DOHH2 (cell line): ENCODE data around the gene CFAP221.

Source experiments
- H3F3A ChIP-seq: fragments of 200-600 bp; sonication (generic), shearing (Covaris generic); 2 replicates; pipeline ENCODE4 v1.6.0; 2016; ENCODE audit warnings: antibody characterized with exemption, mild to moderate bottlenecking; ENCODE audit not compliant: control insufficient read depth, insufficient read depth
- H3K27ac ChIP-seq: fragments of 200-600 bp; sonication (generic); 2 replicates; pipeline ENCODE4 v1.5.1; 2014; ENCODE audit warnings: low read depth, mild to moderate bottlenecking, low read length, moderate library complexity
- H3K27me3 ChIP-seq: fragments of 200-600 bp; sonication (generic); 2 replicates; pipeline ENCODE4 v1.6.1; 2014; ENCODE audit warnings: mild to moderate bottlenecking, low read length, mixed read lengths; ENCODE audit not compliant: control insufficient read depth
- H3K36me3 ChIP-seq: fragments of 200-600 bp; sonication (generic); 2 replicates; pipeline ENCODE4 v1.6.1; 2014; ENCODE audit warnings: mild to moderate bottlenecking, low read length, moderate library complexity, mixed read lengths; ENCODE audit not compliant: control insufficient read depth
- H3K4me1 ChIP-seq: fragments of 200-600 bp; sonication (generic); 2 replicates; pipeline ENCODE4 v1.6.1; 2014; ENCODE audit warnings: mild to moderate bottlenecking, low read length, mixed read lengths; ENCODE audit not compliant: control insufficient read depth
- H3K4me2 ChIP-seq: fragments of 200-600 bp; sonication (generic); 2 replicates; pipeline ENCODE4 v1.6.0; 2014; ENCODE audit warnings: mild to moderate bottlenecking, low read length, moderate library complexity
- H3K4me3 ChIP-seq: fragments of 200-600 bp; sonication (generic); 2 replicates; pipeline ENCODE4 v1.5.1; 2014; ENCODE audit warnings: mild to moderate bottlenecking, low read length, mixed read lengths
- H3K79me2 ChIP-seq: fragments of 200-600 bp; sonication (generic); 2 replicates; pipeline ENCODE4 v1.6.1; 2014; ENCODE audit warnings: mild to moderate bottlenecking, low read length, mixed read lengths; ENCODE audit not compliant: control insufficient read depth
- H3K9me2 ChIP-seq: fragments of 200-600 bp; sonication (generic); replicated peaks from 2 replicates; pipeline ENCODE4 v1.6.1; 2014; ENCODE audit warnings: mild to moderate bottlenecking, low read length, mixed read lengths; ENCODE audit not compliant: control insufficient read depth
- H3K9me3 ChIP-seq: fragments of 200-600 bp; sonication (generic); 2 replicates; pipeline ENCODE4 v1.6.1; 2014; ENCODE audit warnings: antibody characterized with exemption, low read length, mixed read lengths; ENCODE audit not compliant: control insufficient read depth, insufficient read depth
- H4K20me1 ChIP-seq: fragments of 200-600 bp; sonication (generic); 2 replicates; pipeline ENCODE4 v1.6.0; 2014; ENCODE audit warnings: low read depth, mild to moderate bottlenecking, antibody characterized with exemption, low read length, moderate library complexity; ENCODE audit not compliant: control insufficient read depth, insufficient read depth
- EZH2phosphoT487 ChIP-seq: fragments of 200-600 bp; sonication (generic); IDR thresholded peaks from 2 replicates; pipeline ENCODE4 v1.6.1; 2017; ENCODE audit warnings: borderline replicate concordance, mild to moderate bottlenecking, antibody characterized with exemption, low read length, moderate library complexity, mixed read lengths
- TF ChIP-seq, protein P1 (sequence below): fragments of 200-600 bp; sonication (generic); IDR thresholded peaks from one replicate; pipeline ENCODE4 v1.5.1; 2014; ENCODE audit warnings: antibody characterized with exemption, mild to moderate bottlenecking, low read depth, low read length; ENCODE audit not compliant: poor library complexity, severe bottlenecking

CFAP221 gene

GRCh38 chr2:119629323-119629825 lies 85.1 kb downstream of the CFAP221 start:
- H3K9me3 ChIP-seq, result no peaks in the 10 kb centered on the region
- H4K20me1 ChIP-seq, result no peaks in the 10 kb centered on the region
- no peak overlapping the region for H3K27ac ChIP-seq
- no peaks in the 10 kb centered on the region for H3K4me1 ChIP-seq
- no peaks in the 10 kb centered on the region for H3F3A ChIP-seq
- no peaks in the 10 kb centered on the region for H3K36me3 ChIP-seq
- H3K79me2 ChIP-seq, result no peaks in the 10 kb centered on the region
- H3K4me2 ChIP-seq, result no peak overlapping the region
- H3K9me2 ChIP-seq, result no peaks in the 10 kb centered on the region
- no peak for TF ChIP-seq EZH2phosphoT487
- H3K4me3 ChIP-seq, result no peak overlapping the region
- H3K27me3 ChIP-seq, result peaks cover 10% of the 10 kb centered on the region

DNA sequence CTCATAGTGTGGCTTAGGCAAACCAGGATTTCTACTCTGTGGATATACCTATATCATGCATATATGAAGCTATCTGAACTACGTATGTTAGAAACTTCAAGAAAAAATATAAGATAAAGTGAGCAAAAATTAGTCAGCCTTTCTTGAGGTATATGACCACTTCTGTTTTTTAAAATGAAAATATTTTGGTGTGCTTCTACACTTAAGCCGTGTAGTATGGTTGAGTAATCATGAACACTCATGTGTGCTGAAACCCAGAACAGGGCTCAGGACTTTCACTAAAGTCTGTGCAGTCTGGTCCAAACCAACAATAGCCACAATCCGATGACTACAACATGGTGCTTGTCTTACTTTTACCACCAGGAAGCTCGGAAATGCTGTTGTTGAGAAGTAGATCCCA lies 85.9 kb downstream of the CFAP221 start:
- H3K27ac ChIP-seq, result no peak overlapping the region
- H3K27me3 ChIP-seq, result peaks cover 10% of the 10 kb centered on the region
- TF ChIP-seq EZH2phosphoT487, result no peak
- TF ChIP-seq, protein P1, sequence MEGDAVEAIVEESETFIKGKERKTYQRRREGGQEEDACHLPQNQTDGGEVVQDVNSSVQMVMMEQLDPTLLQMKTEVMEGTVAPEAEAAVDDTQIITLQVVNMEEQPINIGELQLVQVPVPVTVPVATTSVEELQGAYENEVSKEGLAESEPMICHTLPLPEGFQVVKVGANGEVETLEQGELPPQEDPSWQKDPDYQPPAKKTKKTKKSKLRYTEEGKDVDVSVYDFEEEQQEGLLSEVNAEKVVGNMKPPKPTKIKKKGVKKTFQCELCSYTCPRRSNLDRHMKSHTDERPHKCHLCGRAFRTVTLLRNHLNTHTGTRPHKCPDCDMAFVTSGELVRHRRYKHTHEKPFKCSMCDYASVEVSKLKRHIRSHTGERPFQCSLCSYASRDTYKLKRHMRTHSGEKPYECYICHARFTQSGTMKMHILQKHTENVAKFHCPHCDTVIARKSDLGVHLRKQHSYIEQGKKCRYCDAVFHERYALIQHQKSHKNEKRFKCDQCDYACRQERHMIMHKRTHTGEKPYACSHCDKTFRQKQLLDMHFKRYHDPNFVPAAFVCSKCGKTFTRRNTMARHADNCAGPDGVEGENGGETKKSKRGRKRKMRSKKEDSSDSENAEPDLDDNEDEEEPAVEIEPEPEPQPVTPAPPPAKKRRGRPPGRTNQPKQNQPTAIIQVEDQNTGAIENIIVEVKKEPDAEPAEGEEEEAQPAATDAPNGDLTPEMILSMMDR, result no peak
- H3K4me2 ChIP-seq, result no peak overlapping the region
- no peaks in the 10 kb centered on the region for H3F3A ChIP-seq
- no peaks in the 10 kb centered on the region for H3K79me2 ChIP-seq
- no peaks in the 10 kb centered on the region for H3K4me1 ChIP-seq
- no peaks in the 10 kb centered on the region for H3K9me3 ChIP-seq
- H3K9me2 ChIP-seq, result no peaks in the 10 kb centered on the region
- no peaks in the 10 kb centered on the region for H3K36me3 ChIP-seq
- no peaks in the 10 kb centered on the region for H4K20me1 ChIP-seq
- H3K4me3 ChIP-seq, result no peak overlapping the region

DNA sequence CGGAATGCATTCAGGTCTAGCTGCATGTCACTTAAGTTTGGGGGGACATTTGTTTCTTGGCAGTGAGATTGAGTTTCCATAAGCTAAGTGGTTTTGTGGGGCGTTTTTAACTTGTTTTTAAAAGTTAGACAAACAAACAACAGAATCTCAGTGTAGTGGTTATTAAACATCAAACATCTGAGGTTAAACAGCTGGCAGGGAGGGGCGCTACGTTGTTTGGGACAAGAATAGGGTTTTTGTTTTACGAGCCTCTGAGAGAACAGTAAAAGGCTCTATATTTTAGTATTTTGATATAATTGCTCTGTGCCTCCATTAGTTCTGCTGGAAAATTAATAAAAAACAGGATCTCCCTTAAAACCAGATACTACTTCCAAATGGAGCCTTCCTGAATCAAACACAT lies 93.1 kb downstream of the CFAP221 start:
- Histone ChIP-seq H3K36me3 (no peaks in the 10 kb centered on the region), H3K9me3 (no peaks in the 10 kb centered on the region), H3K27me3 (no peaks in the 10 kb centered on the region), H3K4me2 (no peak overlapping the region), H3K4me3 (no peak overlapping the region), H3K27ac (no peak overlapping the region), H3K4me1 (0 out of 2 replicates have a peak, but pooled peaks cover 3% of the 10 kb centered on the region), H3F3A (no peaks in the 10 kb centered on the region), H4K20me1 (no peaks in the 10 kb centered on the region), H3K79me2 (no peaks in the 10 kb centered on the region), H3K9me2 (no peaks in the 10 kb centered on the region)
- TF ChIP-seq EZH2phosphoT487, result no peak
- TF ChIP-seq, protein P1, result no peak

DNA sequence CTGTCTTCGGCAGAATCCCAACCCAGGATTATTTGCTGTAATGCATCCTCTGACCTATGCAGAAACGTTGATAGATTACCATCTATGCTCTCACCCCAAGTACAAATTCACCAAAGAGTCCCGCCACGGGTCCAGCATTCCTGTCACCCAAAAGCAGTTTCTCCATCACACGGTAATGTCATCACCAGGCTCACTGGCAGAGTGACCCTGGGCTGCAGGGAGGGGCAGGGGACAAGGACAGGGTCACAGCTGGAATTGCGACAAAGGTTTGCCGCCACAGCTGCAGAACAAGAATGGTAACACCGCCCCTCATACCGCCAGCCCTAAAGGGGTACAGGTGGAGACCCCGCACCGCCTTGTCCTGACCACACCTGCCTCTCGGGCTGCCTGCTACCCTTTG lies 94.0 kb downstream of the CFAP221 start:
- Histone ChIP-seq H3K79me2 (no peaks in the 10 kb centered on the region), H3K9me3 (no peaks in the 10 kb centered on the region), H3K27ac (no peak overlapping the region), H4K20me1 (no peaks in the 10 kb centered on the region), H3K4me3 (no peak overlapping the region), H3K27me3 (no peaks in the 10 kb centered on the region), H3F3A (no peaks in the 10 kb centered on the region), H3K9me2 (no peaks in the 10 kb centered on the region), H3K4me1 (0 out of 2 replicates have a peak, but pooled peaks cover 3% of the 10 kb centered on the region), H3K4me2 (no peak overlapping the region), H3K36me3 (no peaks in the 10 kb centered on the region)
- no peak for TF ChIP-seq EZH2phosphoT487
- TF ChIP-seq, protein P1, result no peak
